IMR-90 (cell line): ENCODE data around the gene PLP1. TPM values are rescaled to one million over a fixed set of nuclear protein-coding genes. Genes with fewer than 3 reads are reported as not detected.

Experiments used
- ATAC-seq: fragments of 200-7000 bp; cut with Tn5 transposase; 2 replicates; pipeline ENCODE4 v1.9.1; 2020; ENCODE audit warnings: low read depth, mild to moderate bottlenecking, moderate library complexity
- BruUV-seq: library from RNA; stranded (reverse); fragments of 400-500 nt; replicated peaks from 2 replicates; lab custom pipeline; 2021; lab: Mats Ljungman, UMichigan
- CTCF ChIA-PET: fragments of 300-600 bp; formaldehyde crosslinking; extraction: SDS; loops from one replicate; lab custom pipeline; 2021; ENCODE audit warnings: antibody characterized with exemption; lab: Yijun Ruan, JAX
- POLR2A ChIA-PET: fragments of 300-600 bp; sonication (Branson Sonifier 250); formaldehyde crosslinking; loops from one replicate; lab custom pipeline; 2022; ENCODE audit warnings: antibody characterized with exemption; ENCODE audit not compliant: unreplicated experiment; lab: Charles Lee
- DNase-seq: peaks from one replicate; pipeline ENCODE4 v3.0.0; 2013
- H2AFZ ChIP-seq: replicated peaks from 2 replicates; pipeline ENCODE3; 2013; ENCODE audit warnings: low read length, mild to moderate bottlenecking; ENCODE audit not compliant: poor library complexity
- H2AK5ac ChIP-seq: 2 replicates; pipeline ENCODE4 v1.6.1; 2013; ENCODE audit warnings: low read depth, low read length, inconsistent platforms
- H2AK9ac ChIP-seq: replicated peaks from 2 replicates; pipeline ENCODE3; 2013; ENCODE audit warnings: mild to moderate bottlenecking, low read depth, low read length, moderate library complexity; ENCODE audit not compliant: poor library complexity
- H2BK120ac ChIP-seq: 2 replicates; pipeline ENCODE4 v1.6.1; 2013; ENCODE audit warnings: low read depth, low read length, inconsistent platforms
- H2BK15ac ChIP-seq: 3 replicates; pipeline ENCODE4 v1.6.1; 2013; ENCODE audit warnings: low read depth, low read length, inconsistent platforms
- H2BK20ac ChIP-seq: 2 replicates; pipeline ENCODE4 v1.6.1; 2013; ENCODE audit warnings: low read depth, mild to moderate bottlenecking, inconsistent platforms, low read length, moderate library complexity
- H2BK5ac ChIP-seq: 2 replicates; pipeline ENCODE4 v1.6.1; 2013; ENCODE audit warnings: mild to moderate bottlenecking, low read depth, low read length, inconsistent platforms; ENCODE audit not compliant: poor library complexity, severe bottlenecking
- H3K14ac ChIP-seq: replicated peaks from 2 replicates; pipeline ENCODE4 v1.6.1; 2013; ENCODE audit warnings: low read depth, low read length, inconsistent platforms
- H3K18ac ChIP-seq: 2 replicates; pipeline ENCODE4 v1.6.1; 2013; ENCODE audit warnings: low read depth, low read length, control low read depth
- H3K23ac ChIP-seq: 2 replicates; pipeline ENCODE4 v1.6.1; 2013; ENCODE audit warnings: low read depth, low read length, inconsistent platforms
- H3K27ac ChIP-seq: 2 replicates; pipeline ENCODE4 v1.5.1; 2013; ENCODE audit warnings: mild to moderate bottlenecking, control low read depth, low read length; ENCODE audit not compliant: insufficient read depth
- H3K27me3 ChIP-seq: 2 replicates; pipeline ENCODE4 v1.6.1; 2013; ENCODE audit warnings: low read length; ENCODE audit not compliant: control insufficient read depth, insufficient read depth
- H3K36me3 ChIP-seq: 2 replicates; pipeline ENCODE4 v1.6.1; 2013; ENCODE audit warnings: low read length, mixed read lengths; ENCODE audit not compliant: control insufficient read depth, insufficient read depth
- H3K4ac ChIP-seq: 2 replicates; pipeline ENCODE4 v1.6.1; 2013; ENCODE audit warnings: low read depth, low read length, inconsistent platforms
- H3K4me1 ChIP-seq: 2 replicates; pipeline ENCODE4 v1.6.1; 2013; ENCODE audit warnings: low read length, mixed read lengths; ENCODE audit not compliant: control insufficient read depth, insufficient read depth
- H3K4me2 ChIP-seq: 2 replicates; pipeline ENCODE4 v1.6.1; 2013; ENCODE audit warnings: low read depth, mild to moderate bottlenecking, control low read depth, low read length, moderate library complexity
- H3K4me3 ChIP-seq: 2 replicates; pipeline ENCODE4 v1.5.1; 2013; ENCODE audit warnings: low read depth, mild to moderate bottlenecking, control low read depth, low read length, moderate library complexity; ENCODE audit not compliant: insufficient read depth
- H3K56ac ChIP-seq: 2 replicates; pipeline ENCODE4 v1.6.1; 2013; ENCODE audit warnings: low read length, inconsistent platforms; ENCODE audit not compliant: insufficient read depth; ENCODE audit errors: extremely low read depth
- H3K79me1 ChIP-seq, 2 experiments: 2 replicates each; pipeline ENCODE4 v1.6.1; 2013; ENCODE audit warnings: low read length in 2 of 2, inconsistent platforms in 1 of 2, low read depth in 1 of 2
- H3K9ac ChIP-seq: 2 replicates; pipeline ENCODE4 v1.6.1; 2013; ENCODE audit warnings: low read depth, low read length, control low read depth
- H3K9me1 ChIP-seq: 2 replicates; pipeline ENCODE4 v1.6.1; 2013; ENCODE audit warnings: low read length, inconsistent platforms; ENCODE audit not compliant: insufficient read depth
- H3K9me3 ChIP-seq: 2 replicates; pipeline ENCODE4 v1.6.1; 2013; ENCODE audit warnings: low read length; ENCODE audit not compliant: control insufficient read depth, insufficient read depth
- H4K20me1 ChIP-seq: 2 replicates; pipeline ENCODE4 v1.6.1; 2013; ENCODE audit warnings: low read length, inconsistent platforms; ENCODE audit not compliant: insufficient read depth
- H4K5ac ChIP-seq: 2 replicates; pipeline ENCODE4 v1.6.1; 2013; ENCODE audit warnings: mild to moderate bottlenecking, low read depth, low read length, control low read depth
- H4K8ac ChIP-seq, 2 experiments: 2 replicates each; pipeline ENCODE4 v1.6.1; 2013; ENCODE audit warnings: low read depth in 2 of 2, low read length in 2 of 2, control low read depth in 1 of 2, inconsistent platforms in 1 of 2
- H4K91ac ChIP-seq: 2 replicates; pipeline ENCODE4 v1.6.1; 2013; ENCODE audit warnings: low read depth, low read length, inconsistent platforms; ENCODE audit not compliant: insufficient read depth
- BHLHE40 ChIP-seq: fragments of 150-350 bp; IDR thresholded peaks from 2 replicates; pipeline ENCODE4 v1.6.1; 2016; ENCODE audit warnings: mild to moderate bottlenecking, low read depth, low read length
- CEBPB ChIP-seq: IDR thresholded peaks from 2 replicates; pipeline ENCODE4 v1.6.1; 2012; ENCODE audit warnings: low read depth, low read length, improper control_type of control experiment
- CHD1 ChIP-seq: IDR thresholded peaks from 2 replicates; pipeline ENCODE4 v1.6.1; 2012; ENCODE audit warnings: low read depth, low read length, improper control_type of control experiment
- MAFK ChIP-seq: IDR thresholded peaks from 2 replicates; pipeline ENCODE4 v1.6.1; 2012; ENCODE audit warnings: low read depth, low read length, improper control_type of control experiment
- MXI1 ChIP-seq: IDR thresholded peaks from 2 replicates; pipeline ENCODE4 v1.6.1; 2012; ENCODE audit warnings: low read depth, mild to moderate bottlenecking, low read length, moderate library complexity, borderline replicate concordance
- NFE2L2 ChIP-seq: fragments of 150-350 bp; IDR thresholded peaks from 2 replicates; pipeline ENCODE4 v1.6.1; 2016; ENCODE audit warnings: low read depth, mild to moderate bottlenecking, low read length
- RCOR1 ChIP-seq: IDR thresholded peaks from 2 replicates; pipeline ENCODE4 v1.6.1; 2012; ENCODE audit warnings: mild to moderate bottlenecking, low read length, improper control_type of control experiment; ENCODE audit not compliant: insufficient replicate concordance
- RFX5 ChIP-seq: IDR thresholded peaks from 2 replicates; pipeline ENCODE4 v1.8.0; 2012; ENCODE audit warnings: low read depth, mild to moderate bottlenecking, low read length, moderate library complexity
- SMC3 ChIP-seq: fragments of 150-350 bp; IDR thresholded peaks from 2 replicates; pipeline ENCODE4 v1.6.1; 2016; ENCODE audit warnings: low read depth, mild to moderate bottlenecking, antibody characterized with exemption, low read length, moderate library complexity
- WGBS, 2 experiments: methylation state at CpG; one replicate each; pipeline versions ENCODE4 v1.1.5 to v1.1.7; 2013; ENCODE audit warnings: missing lambda C conversion rate in 2 of 2; ENCODE audit not compliant: insufficient read length in 1 of 2; ENCODE audit errors: extremely low coverage in 2 of 2; 5-methylcytosine and 5-hydroxymethylcytosine counted together
- dilution Hi-C: fragments of 300-500 bp; cut with HindIII; formaldehyde crosslinking; loops from one replicate; pipeline ENCODE4 v1.14.3; 2018; ENCODE audit warnings: low sequenced_read_pairs; ENCODE audit not compliant: unreplicated experiment
- in situ Hi-C: fragments of 300-500 bp; cut with MboI; formaldehyde crosslinking; loops from 3 replicates; pipeline ENCODE4 v1.14.3; 2019; ENCODE audit warnings: low sequenced_read_pairs, inconsistent platforms, mixed read lengths
- intact Hi-C: fragments of 100-400 bp; cut with micrococcal nuclease; formaldehyde crosslinking; loops from 2 replicates; pipeline ENCODE4 v1.10.0; 2022
- polyA plus RNA-seq, 3 experiments: library from polyadenylated mRNA; depleted of rRNA; stranded (reverse); fragments of >200 nt; gene quantifications; 2 replicates each; pipeline ENCODE4 v1.2.3, GENCODE V29; 2012; ENCODE audit warnings: low replicate concordance in 1 of 3
- total RNA-seq: library from RNA; depleted of rRNA; stranded (reverse); fragments of >200 nt; gene quantifications from 2 replicates; pipeline ENCODE4 v1.2.3, GENCODE V29; 2012
- TF ChIP-seq, protein P1 (sequence below): fragments of 150-350 bp; IDR thresholded peaks from 2 replicates; pipeline ENCODE4 v1.6.1; 2016; ENCODE audit warnings: low read depth, mild to moderate bottlenecking, low read length, moderate library complexity, borderline replicate concordance
- TF ChIP-seq, protein P2 (sequence below): conservative IDR thresholded peaks from 2 replicates; pipeline ENCODE4 v1.5.1; 2012; ENCODE audit warnings: mild to moderate bottlenecking, low read depth, low read length, improper control_type of control experiment

The PLP1 gene
- total and polyA plus RNA-seq, 2 of the 4 experiments (the other 2 are of a cell fraction), result 0.18 to 0.62 TPM

DNA sequence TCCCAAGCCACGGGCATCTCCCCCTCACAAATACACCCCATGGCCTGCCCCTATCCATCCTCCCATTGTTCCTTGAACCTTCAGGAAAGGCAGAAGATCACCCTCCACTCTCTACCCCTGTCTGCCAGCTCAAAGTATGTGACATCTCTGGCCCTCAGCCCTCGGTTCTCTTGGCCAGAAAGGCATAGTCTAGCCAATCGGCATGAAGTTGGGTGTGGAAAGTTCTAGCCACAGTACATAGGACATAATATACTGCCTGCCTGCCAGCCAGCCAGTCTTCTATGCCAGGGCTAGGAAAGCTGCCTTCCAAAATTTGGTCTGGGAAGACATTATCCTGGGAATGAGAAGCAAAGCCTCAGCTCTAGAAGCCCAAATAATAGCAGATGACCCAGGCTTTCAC lies 3.2 kb upstream of the PLP1 start:
- Histone ChIP-seq H3K36me3 (no peaks in the 10 kb centered on the region), H2BK120ac (no peak overlapping the region), H3K4me1 (no peaks in the 10 kb centered on the region), H2AFZ (no peak overlapping the region), H4K8ac (no peak overlapping the region), H3K56ac (no peak overlapping the region), H3K14ac (no peak overlapping the region), H3K79me1 (no peaks in the 10 kb centered on the region), H3K23ac (no peak overlapping the region), H3K27ac (no peak overlapping the region), H3K4ac (no peak overlapping the region), H3K9ac (no peak overlapping the region), H3K18ac (no peak overlapping the region), H4K20me1 (no peaks in the 10 kb centered on the region), H3K4me2 (no peak overlapping the region), H2AK9ac (no peak overlapping the region), H2BK20ac (no peak overlapping the region), H3K27me3 (peaks cover 32% of the 10 kb centered on the region), H2BK15ac (no peak overlapping the region), H3K9me3 (no peaks in the 10 kb centered on the region), H2AK5ac (no peak overlapping the region), H2BK5ac (no peak overlapping the region), H4K5ac (no peak overlapping the region), H3K9me1 (no peaks in the 10 kb centered on the region), H4K91ac (no peak overlapping the region), H3K4me3 (no peak overlapping the region)
- CTCF ChIA-PET, result interaction anchor here (0.6 to 1.3 kb wide), 4 partner anchors 34 to 91 kb away, joined by 3 to 4 read pairs (median 3); no protein-coding TSS in a partner anchor
- BruUV-seq, result no TSS peak
- DNase-seq (no peak), ATAC-seq (no peak)
- POLR2A ChIA-PET, result no interaction called here
- TF ChIP-seq MAFK, result no peak
- TF ChIP-seq, protein P1, sequence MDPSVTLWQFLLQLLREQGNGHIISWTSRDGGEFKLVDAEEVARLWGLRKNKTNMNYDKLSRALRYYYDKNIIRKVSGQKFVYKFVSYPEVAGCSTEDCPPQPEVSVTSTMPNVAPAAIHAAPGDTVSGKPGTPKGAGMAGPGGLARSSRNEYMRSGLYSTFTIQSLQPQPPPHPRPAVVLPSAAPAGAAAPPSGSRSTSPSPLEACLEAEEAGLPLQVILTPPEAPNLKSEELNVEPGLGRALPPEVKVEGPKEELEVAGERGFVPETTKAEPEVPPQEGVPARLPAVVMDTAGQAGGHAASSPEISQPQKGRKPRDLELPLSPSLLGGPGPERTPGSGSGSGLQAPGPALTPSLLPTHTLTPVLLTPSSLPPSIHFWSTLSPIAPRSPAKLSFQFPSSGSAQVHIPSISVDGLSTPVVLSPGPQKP, result no peak
- TF ChIP-seq CEBPB, result no peak
- no peak for TF ChIP-seq RCOR1
- no peak for TF ChIP-seq CHD1
- TF ChIP-seq RFX5, result no peak
- TF ChIP-seq NFE2L2, result no peak
- TF ChIP-seq MXI1, result no peak
- no peak for TF ChIP-seq SMC3
- TF ChIP-seq BHLHE40, result no peak
- TF ChIP-seq, protein P2, sequence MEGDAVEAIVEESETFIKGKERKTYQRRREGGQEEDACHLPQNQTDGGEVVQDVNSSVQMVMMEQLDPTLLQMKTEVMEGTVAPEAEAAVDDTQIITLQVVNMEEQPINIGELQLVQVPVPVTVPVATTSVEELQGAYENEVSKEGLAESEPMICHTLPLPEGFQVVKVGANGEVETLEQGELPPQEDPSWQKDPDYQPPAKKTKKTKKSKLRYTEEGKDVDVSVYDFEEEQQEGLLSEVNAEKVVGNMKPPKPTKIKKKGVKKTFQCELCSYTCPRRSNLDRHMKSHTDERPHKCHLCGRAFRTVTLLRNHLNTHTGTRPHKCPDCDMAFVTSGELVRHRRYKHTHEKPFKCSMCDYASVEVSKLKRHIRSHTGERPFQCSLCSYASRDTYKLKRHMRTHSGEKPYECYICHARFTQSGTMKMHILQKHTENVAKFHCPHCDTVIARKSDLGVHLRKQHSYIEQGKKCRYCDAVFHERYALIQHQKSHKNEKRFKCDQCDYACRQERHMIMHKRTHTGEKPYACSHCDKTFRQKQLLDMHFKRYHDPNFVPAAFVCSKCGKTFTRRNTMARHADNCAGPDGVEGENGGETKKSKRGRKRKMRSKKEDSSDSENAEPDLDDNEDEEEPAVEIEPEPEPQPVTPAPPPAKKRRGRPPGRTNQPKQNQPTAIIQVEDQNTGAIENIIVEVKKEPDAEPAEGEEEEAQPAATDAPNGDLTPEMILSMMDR, result no peak
- dilution Hi-C loops (no loop called here), intact Hi-C loops (no loop called here), in situ Hi-C loops (no loop called here)
- no CpG with 5 or more reads among the region's 3 CpGs for WGBS, 2 experiments
